ENCODE results near the gene MARCHF10.
"Not testable (repeated sequence)": the region's sequence is repeated elsewhere in the genome, so short reads cannot be mapped to it uniquely, and the experiment has no call there.

The MARCHF10 gene

GRCh38 chr17:62807812-62808575 lies at the start of gene MARCHF10:
Gene MARCHF10 (minus strand): TSS chr17:62808314. CDS start chr17:62801735, 6,579 bp downstream.
- peak; percentile 39 to 67 for DNase-seq (ENCODE audit: low read depth in 2 of 2)

- no peak for DNase-seq (ENCODE audit: low read depth in 2 of 2)
Observed at GRCh38 chr17:62857526-62857925, 49.4 kb upstream of the MARCHF10 start.

GRCh38 chr17:62856594-62856993 lies 48.5 kb upstream of the MARCHF10 start:
- DNase-seq (ENCODE audit: low read depth in 2 of 2): no peak

- DNase-seq (ENCODE audit: low read depth in 2 of 2): no peak
Observed at GRCh38 chr17:62855156-62855555, 47.0 kb upstream of the MARCHF10 start.

- DNase-seq (ENCODE audit: low read depth in 2 of 2): no peak
Observed at GRCh38 chr17:62854098-62854680, 46.1 kb upstream of the MARCHF10 start.

GRCh38 chr17:62852195-62852594 lies 44.1 kb upstream of the MARCHF10 start:
- DNase-seq (ENCODE audit: low read depth in 2 of 2): no peak

- DNase-seq (ENCODE audit: low read depth in 2 of 2): not testable (repeated sequence)
Observed at GRCh38 chr17:62849591-62850415, 41.7 kb upstream of the MARCHF10 start.

GRCh38 chr17:62848334-62848733 lies 40.2 kb upstream of the MARCHF10 start:
- DNase-seq (ENCODE audit: low read depth in 2 of 2): no peak

GRCh38 chr17:62847426-62847825 lies 39.3 kb upstream of the MARCHF10 start:
- DNase-seq (ENCODE audit: low read depth in 2 of 2): no peak

GRCh38 chr17:62840871-62841270 lies 32.8 kb upstream of the MARCHF10 start:
- no peak for DNase-seq (ENCODE audit: low read depth in 2 of 2)

GRCh38 chr17:62833816-62834215 lies 25.7 kb upstream of the MARCHF10 start:
- DNase-seq (ENCODE audit: low read depth in 2 of 2): not testable (repeated sequence)

- no peak for DNase-seq (ENCODE audit: low read depth in 2 of 2)
Observed at GRCh38 chr17:62832405-62832804, 24.3 kb upstream of the MARCHF10 start.

- not testable (repeated sequence) for DNase-seq (ENCODE audit: low read depth in 2 of 2)
Observed at GRCh38 chr17:62831066-62831465, 23.0 kb upstream of the MARCHF10 start.

- no peak for DNase-seq (ENCODE audit: low read depth in 2 of 2)
Observed at GRCh38 chr17:62827746-62828485, 19.8 kb upstream of the MARCHF10 start.

- DNase-seq (ENCODE audit: low read depth in 2 of 2): no peak
Observed at GRCh38 chr17:62826956-62827355, 18.8 kb upstream of the MARCHF10 start.

- no peak for DNase-seq (ENCODE audit: low read depth in 2 of 2)
Observed at GRCh38 chr17:62825182-62825581, 17.1 kb upstream of the MARCHF10 start.

- DNase-seq (ENCODE audit: low read depth in 2 of 2): no peak
Observed at GRCh38 chr17:62824290-62825131, 16.4 kb upstream of the MARCHF10 start.

GRCh38 chr17:62823111-62823893 lies 15.2 kb upstream of the MARCHF10 start:
- DNase-seq (ENCODE audit: low read depth in 2 of 2): no peak

- no peak for DNase-seq (ENCODE audit: low read depth in 2 of 2)
Observed at GRCh38 chr17:62822080-62822904, 14.2 kb upstream of the MARCHF10 start.
